Mesodermal cell (in vitro differentiated cells): ENCODE data around the gene C1orf174. TPM values are rescaled to one million over a fixed set of nuclear protein-coding genes. Genes with fewer than 3 reads are reported as not detected.

Source experiments
- H3K27ac ChIP-seq: 2 replicates; pipeline ENCODE4 v1.7.0; 2013; ENCODE audit warnings: mild to moderate bottlenecking, low read depth, low read length, moderate library complexity; ENCODE audit not compliant: severe bottlenecking
- H3K36me3 ChIP-seq: 2 replicates; pipeline ENCODE4 v1.7.1; 2013; ENCODE audit warnings: mild to moderate bottlenecking, low read length, moderate library complexity; ENCODE audit not compliant: control insufficient read depth, insufficient read depth
- H3K4me1 ChIP-seq: one replicate; pipeline ENCODE4 v1.7.1; 2013; ENCODE audit warnings: mild to moderate bottlenecking, low read length; ENCODE audit not compliant: insufficient read depth, control insufficient read depth, poor library complexity, severe bottlenecking
- H3K4me3 ChIP-seq: 2 replicates; pipeline ENCODE4 v1.7.0; 2013; ENCODE audit warnings: low read length, control low read depth, mild to moderate bottlenecking; ENCODE audit not compliant: insufficient read depth, poor library complexity, severe bottlenecking; ENCODE audit errors: extremely low read depth
- H3K9me3 ChIP-seq: 2 replicates; pipeline ENCODE4 v1.7.1; 2013; ENCODE audit warnings: mild to moderate bottlenecking, low read length, moderate library complexity; ENCODE audit not compliant: control insufficient read depth
- WGBS, 2 experiments: methylation state at CpG; one replicate each; pipeline ENCODE4 v1.1.5; 2013; ENCODE audit warnings: missing lambda C conversion rate in 2 of 2; ENCODE audit not compliant: insufficient coverage in 2 of 2; 5-methylcytosine and 5-hydroxymethylcytosine counted together
- polyA plus RNA-seq, 2 experiments: library from polyadenylated mRNA; stranded (reverse); fragments of 50-300 nt; gene quantifications; one replicate each; pipeline ENCODE4 v1.2.3, GENCODE V29; 2013

C1orf174 gene
- 42.8 TPM for polyA plus RNA-seq (2013, experiment 1 of 2)
- 38.4 TPM for polyA plus RNA-seq (2013, experiment 2 of 2)

DNA sequence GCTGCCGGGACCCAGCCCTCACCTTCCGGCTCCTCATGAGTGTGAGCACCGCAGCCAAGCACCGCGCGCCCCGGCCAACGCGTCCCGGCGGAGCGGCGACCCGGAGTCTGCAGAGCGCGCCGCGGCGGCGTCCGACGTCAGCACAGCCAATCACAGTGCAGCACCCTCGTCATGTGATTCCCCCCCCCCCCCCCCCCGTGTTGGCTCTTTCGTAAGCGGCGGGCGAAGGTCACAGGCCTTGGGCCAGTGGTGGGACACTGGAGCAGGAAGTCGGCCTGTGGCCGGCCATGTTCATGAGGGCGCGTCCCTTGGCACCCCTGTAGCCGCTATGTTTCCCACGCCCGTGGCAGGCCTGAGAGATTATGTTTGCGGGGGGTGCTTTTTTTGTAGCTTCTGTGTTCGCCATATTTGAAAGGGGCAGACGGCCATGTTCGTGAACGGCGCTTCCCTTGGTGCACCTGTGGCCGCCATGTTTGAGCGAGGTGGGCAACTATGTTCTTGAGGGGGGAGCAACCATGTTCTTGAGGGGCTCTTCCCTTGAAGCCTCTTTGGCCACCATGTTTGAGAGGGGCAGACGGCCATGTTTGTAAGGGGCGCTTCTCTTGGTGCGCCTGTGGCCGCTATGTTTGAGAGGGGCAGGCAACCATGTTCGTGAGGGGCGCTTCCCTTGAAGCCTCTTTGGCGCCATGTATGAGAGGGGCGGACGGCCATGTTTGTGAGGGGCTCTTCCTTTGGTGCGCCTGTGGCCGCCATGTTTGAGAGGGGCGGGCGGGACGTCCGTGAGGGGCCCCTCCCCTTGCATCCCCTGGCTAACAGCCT is at the start of gene C1orf174:
Gene C1orf174 (minus strand): TSS at position 123 of the 819 bp plus-strand sequence. CDS start 86 bp downstream, at position 37.
- H3K27ac ChIP-seq: peak within 1 kb of the TSS; percentile 99
- H3K36me3 ChIP-seq: peaks cover 21% of the 10 kb centered on the region
- peaks cover 14% of the 10 kb centered on the region for H3K9me3 ChIP-seq
- peak within 1 kb of the TSS; percentile 98 for H3K4me3 ChIP-seq
- WGBS, 2 experiments: 1% methylated on average over 26 to 35 of the region's 58 CpGs
- no peaks in the 10 kb centered on the region for H3K4me1 ChIP-seq

DNA sequence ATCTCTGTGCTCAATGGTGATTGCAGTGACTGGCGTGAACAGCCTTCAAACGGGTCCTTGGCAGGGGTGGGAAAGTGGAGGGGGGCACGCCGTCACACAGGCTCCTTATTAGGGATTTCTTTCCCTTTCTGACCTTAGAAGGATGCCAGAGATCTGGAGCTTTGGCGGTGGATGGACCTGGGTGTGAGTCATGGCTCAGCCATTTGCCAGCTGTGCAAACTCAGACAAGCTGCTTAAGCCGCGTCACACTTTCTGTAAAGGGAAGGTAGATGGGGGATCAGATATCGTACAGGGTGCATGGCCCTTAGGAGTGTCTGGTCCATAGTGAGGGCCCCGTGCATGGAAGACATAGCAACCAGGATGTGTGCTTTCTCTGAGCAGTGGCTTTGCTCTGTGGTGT is 48.3 kb upstream of the C1orf174 start:
- Histone ChIP-seq H3K4me1 (no peaks in the 10 kb centered on the region), H3K36me3 (no peaks in the 10 kb centered on the region), H3K9me3 (no peaks in the 10 kb centered on the region), H3K27ac (no peak overlapping the region), H3K4me3 (no peak overlapping the region)
- WGBS, 2 experiments: 88 to 95% methylated on average over 6 of the region's 9 CpGs

DNA sequence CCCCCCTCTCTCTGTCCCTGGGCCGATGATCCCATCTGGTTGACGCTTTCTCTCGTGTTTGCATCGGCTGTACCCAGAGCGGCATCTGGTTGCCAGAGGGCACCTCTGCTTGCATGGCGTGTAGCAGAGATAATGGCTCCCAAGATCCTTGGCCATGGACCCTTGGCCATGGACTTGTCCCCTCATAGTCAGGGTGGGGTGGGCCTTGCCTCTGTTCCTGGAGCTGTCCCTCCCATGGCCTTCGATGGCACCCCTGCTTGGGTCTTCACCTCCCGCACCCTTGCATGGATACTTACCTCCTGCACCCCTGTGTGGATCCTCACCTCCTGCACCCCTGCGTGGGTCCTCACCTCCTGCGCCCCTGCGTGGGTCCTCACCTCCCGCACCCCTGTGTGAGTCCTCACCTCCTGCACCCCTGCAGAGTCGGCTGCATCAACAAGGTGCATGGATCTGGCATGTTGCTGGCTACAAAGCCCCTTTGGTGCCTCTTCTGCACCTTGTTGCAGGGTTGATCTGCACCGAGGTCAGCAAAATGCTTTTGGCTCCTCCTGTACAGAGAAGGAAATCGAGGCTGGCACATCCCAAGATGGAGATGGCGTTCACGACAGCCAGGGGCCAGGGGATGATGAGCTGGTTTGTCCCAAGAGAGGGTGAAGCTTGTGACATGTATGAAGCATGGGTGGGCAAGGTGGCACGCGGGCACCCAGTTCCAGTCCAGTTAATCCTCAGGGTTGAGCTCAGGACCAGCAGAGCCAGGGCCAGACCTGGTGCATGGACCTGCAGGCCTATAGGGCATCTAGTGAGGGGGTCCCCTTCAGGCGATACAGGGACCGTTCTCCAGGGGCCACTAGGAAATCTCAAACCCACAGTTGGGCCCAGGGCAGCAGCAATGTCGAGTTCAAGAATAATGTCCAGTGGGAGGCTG is 46.1 kb upstream of the C1orf174 start:
- WGBS, 2 experiments: 85 to 90% methylated on average over 21 to 22 of the region's 22 CpGs
- Histone ChIP-seq H3K4me3 (no peak overlapping the region), H3K27ac (no peak overlapping the region), H3K4me1 (no peaks in the 10 kb centered on the region), H3K9me3 (no peaks in the 10 kb centered on the region), H3K36me3 (no peaks in the 10 kb centered on the region)

DNA sequence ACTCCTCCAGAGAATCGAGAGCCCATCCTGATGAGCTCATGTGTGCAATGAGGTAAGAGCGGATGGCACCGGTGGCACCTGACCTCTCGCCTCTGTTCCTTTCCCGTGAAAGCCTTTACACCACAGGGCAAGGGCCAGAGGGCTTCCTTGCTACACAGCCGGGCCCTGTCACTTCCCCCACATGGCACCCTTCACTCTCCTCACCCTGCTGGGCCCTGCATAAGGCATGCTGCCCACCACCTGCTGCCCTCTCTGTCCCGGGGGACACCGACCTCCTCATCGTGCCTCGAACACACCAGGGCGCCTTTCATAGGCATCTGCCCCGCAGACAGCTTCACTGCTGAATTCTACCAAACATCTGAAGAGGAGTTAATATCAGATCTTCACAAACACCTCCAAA is 45.1 kb upstream of the C1orf174 start:
- no peak overlapping the region for H3K27ac ChIP-seq
- H3K36me3 ChIP-seq: no peaks in the 10 kb centered on the region
- 73 to 77% methylated on average over 9 to 12 of the region's 12 CpGs for WGBS, 2 experiments
- H3K4me3 ChIP-seq: no peak overlapping the region
- no peaks in the 10 kb centered on the region for H3K4me1 ChIP-seq
- H3K9me3 ChIP-seq: no peaks in the 10 kb centered on the region

DNA sequence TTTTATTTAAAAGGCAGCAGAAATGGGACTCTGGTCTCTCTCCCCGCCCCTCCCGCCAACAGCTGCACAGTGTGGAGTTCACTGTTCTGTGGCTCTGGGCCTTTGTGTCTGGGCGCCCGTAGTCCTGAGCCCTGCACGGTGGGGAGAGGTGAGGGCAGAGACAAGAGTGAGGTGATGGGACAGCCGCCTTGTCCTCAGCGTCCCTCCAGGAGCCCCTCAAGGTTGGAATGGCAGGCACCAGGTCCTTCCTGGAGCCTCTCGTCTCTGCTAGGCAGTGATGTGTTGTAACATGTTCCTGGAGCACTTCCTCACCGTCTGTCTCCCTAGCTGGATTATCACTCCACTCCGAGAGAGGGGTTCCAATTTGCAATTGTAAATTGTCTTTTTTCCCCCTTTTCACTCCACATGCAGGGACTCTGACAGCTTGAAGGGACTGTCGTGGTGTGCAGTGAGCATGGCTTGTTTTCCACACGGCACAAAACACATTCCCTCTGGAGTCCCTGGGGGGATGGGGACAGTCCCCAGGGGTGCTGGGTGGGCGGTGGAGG is 44.6 kb upstream of the C1orf174 start:
- Histone ChIP-seq H3K36me3 (no peaks in the 10 kb centered on the region), H3K9me3 (no peaks in the 10 kb centered on the region), H3K27ac (no peak overlapping the region), H3K4me1 (no peaks in the 10 kb centered on the region), H3K4me3 (no peak overlapping the region)
- WGBS, 2 experiments: 76 to 80% methylated on average over 9 to 11 of the region's 13 CpGs

DNA sequence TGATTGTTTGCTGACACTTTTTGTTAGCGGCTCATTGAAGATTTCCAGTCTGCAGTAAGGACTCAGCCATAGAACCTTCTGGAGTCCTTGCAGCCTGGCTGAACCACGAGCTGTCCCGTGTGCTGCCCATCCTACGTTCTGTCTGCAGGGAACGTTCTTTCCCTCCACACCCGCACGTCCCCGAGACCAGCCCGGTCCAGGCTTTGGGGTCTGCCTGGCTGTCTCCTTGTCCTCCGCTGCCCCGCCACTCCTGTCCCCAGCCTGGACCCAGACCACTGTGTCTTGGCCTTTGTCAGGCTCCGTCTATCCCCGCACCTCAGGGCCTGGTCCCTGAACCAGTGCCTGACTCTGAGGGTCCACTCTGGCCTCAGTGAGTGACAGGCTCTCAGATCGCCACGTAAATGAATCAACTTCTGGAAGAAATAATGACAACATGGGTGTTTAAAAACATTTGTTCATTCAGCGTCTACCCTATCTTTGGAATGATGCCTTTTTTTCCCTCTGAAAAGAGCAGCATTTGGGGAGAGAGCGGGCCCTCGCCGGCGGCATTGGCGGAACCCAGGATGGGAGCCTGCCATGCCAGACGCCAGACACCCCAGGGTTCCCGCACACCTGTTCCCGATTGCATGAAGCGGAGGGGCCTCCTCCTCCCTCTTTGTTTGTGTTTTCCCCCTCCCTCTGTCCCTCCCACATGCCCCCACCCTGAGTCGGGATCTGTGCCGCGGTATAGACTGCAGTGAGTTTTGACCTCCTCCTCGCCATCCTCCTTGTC is 43.9 kb upstream of the C1orf174 start:
- H3K27ac ChIP-seq: no peak overlapping the region
- WGBS, 2 experiments: 92 to 93% methylated on average over 26 to 27 of the region's 29 CpGs
- H3K4me3 ChIP-seq: no peak overlapping the region

DNA sequence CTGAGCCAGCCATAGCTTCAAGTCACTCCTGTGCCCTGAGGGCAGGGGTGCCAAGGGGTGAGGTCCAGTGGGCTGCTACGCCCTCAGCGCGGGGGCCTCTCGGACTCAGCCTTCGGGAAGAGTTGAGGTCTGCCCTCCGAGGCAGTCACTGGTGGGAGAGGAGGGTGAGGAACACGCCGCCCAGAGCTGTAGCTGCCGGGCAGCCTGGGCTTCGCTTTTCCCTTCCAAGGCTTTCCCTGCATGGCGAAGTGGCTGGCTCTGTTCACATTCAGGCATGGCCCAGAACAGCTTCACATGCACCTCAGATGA is 43.0 kb upstream of the C1orf174 start:
- H3K36me3 ChIP-seq: no peaks in the 10 kb centered on the region
- no peak overlapping the region for H3K27ac ChIP-seq
- H3K4me1 ChIP-seq: no peaks in the 10 kb centered on the region
- H3K4me3 ChIP-seq: no peak overlapping the region
- 87 to 93% methylated on average over 11 of the region's 11 CpGs for WGBS, 2 experiments
- H3K9me3 ChIP-seq: no peaks in the 10 kb centered on the region

More for the DNA sequence above, 43.9 kb upstream of the C1orf174 start:
- Histone ChIP-seq H3K4me1 (no peaks in the 10 kb centered on the region), H3K9me3 (no peaks in the 10 kb centered on the region), H3K36me3 (no peaks in the 10 kb centered on the region)

DNA sequence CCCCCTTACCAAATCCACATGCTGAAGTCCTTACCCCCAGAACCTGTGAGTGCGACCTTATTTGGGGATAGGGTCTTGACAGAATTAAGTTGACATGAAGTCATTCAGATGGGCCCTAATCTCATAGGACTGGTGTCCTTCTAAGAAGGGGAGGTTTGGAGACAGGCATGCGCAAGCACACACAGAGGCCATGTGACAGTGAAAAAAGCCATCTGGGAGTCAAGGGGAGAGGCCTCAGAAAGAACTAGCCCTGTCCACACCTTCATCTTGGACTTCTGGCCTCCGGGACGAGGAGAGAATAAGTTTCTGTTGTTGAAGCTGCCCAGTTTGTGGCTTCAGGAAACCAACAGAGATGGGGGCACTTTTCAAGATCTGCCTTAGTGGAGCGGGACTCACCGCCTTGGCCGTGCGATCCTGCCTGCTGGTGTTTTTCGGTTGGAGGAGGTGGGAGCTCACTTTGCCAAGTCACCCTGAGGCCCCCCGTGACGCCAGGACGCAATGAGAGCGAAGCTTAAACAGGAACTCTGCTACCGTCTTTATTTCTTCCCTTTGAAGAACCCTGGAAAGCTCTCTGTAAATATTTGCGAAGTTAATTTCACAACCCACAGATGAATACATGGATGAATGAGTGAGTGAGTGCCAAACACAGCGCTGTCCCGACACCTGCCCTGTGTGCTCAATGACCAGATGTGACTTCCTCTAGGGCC is 42.5 kb upstream of the C1orf174 start:
- Histone ChIP-seq H3K36me3 (no peaks in the 10 kb centered on the region), H3K4me1 (no peaks in the 10 kb centered on the region), H3K27ac (no peak overlapping the region), H3K9me3 (no peaks in the 10 kb centered on the region), H3K4me3 (no peak overlapping the region)
- WGBS, 2 experiments: 92 to 97% methylated on average over 14 of the region's 17 CpGs

GRCh38 chr1:3940754-3941345 is 40.8 kb upstream of the C1orf174 start:
- H3K27ac ChIP-seq: no peak overlapping the region
- H3K9me3 ChIP-seq: no peaks in the 10 kb centered on the region
- WGBS, 2 experiments: 20 to 76% methylated on average over 1 to 7 of the region's 12 CpGs
- H3K36me3 ChIP-seq: no peaks in the 10 kb centered on the region
- no peaks in the 10 kb centered on the region for H3K4me1 ChIP-seq
- no peak overlapping the region for H3K4me3 ChIP-seq
